Activated naive CD4-positive, alpha-beta T cell treated with anti-CD3 and anti-CD28 coated beads, Interleukin-2, amount 50 U/mL, for 72 hours (primary cell): Measurements from ENCODE around the gene MYBBP1A. TPM values are rescaled to one million over a fixed set of nuclear protein-coding genes. Genes with fewer than 3 reads are reported as not detected.
"Not testable (repeated sequence)": the region's sequence is repeated elsewhere in the genome, so short reads cannot be mapped to it uniquely, and the experiment has no call there.

Experiments
- ATAC-seq, 2 donors: fragments of 150-1000 bp; cut with Tn5 transposase; 2 replicates each; pipeline ENCODE4 v1.10.0; 2021; ENCODE audit warnings: mild to moderate bottlenecking in 2 of 2, moderate library complexity in 2 of 2
- DNase-seq, 2 donors: peaks; one replicate each; pipeline ENCODE4 v3.0.0; 2021 to 2022; ENCODE audit warnings: low spot score in 2 of 2
- H3K27ac Mint-ChIP-seq, 2 donors: one replicate each; pipeline ENCODE4 v1.8.0; 2022; ENCODE audit warnings: mild to moderate bottlenecking in 2 of 2, mixed read lengths in 2 of 2
- H3K36me3 Mint-ChIP-seq, 2 donors: one replicate each; pipeline ENCODE4 v1.8.0; 2022; ENCODE audit warnings: mixed read lengths in 2 of 2
- H3K9me3 Mint-ChIP-seq, 2 donors: one replicate each; pipeline ENCODE4 v1.8.0; 2022; ENCODE audit warnings: mixed read lengths in 2 of 2
- total RNA-seq, 2 donors: library from RNA; stranded (reverse); gene quantifications; one replicate each; pipeline ENCODE4 v1.2.3, GENCODE V29; 2022

Gene MYBBP1A
- total RNA-seq, 2 donors from 2014 or later = 62.3 to 71.3 TPM

GRCh38 chr17:4580291-4580690, 25.1 kb upstream of the MYBBP1A start:
- ATAC-seq (peak in 1 of 2 donors; percentile 38), DNase-seq (no peak)
- Mint-ChIP-seq H3K27ac (no peak overlapping the region), H3K9me3 (no peaks in the 10 kb centered on the region), H3K36me3 (no peaks in the 10 kb centered on the region)

- DNase-seq (no peak), ATAC-seq (no peak)
- Mint-ChIP-seq H3K9me3 (no peaks in the 10 kb centered on the region), H3K27ac (no peak overlapping the region), H3K36me3 (no peaks in the 10 kb centered on the region)
Observed at GRCh38 chr17:4579678-4580077, 24.5 kb upstream of the MYBBP1A start.

GRCh38 chr17:4578349-4578748, 23.2 kb upstream of the MYBBP1A start:
- not testable (repeated sequence) for H3K27ac Mint-ChIP-seq, H3K9me3 Mint-ChIP-seq, DNase-seq, ATAC-seq, H3K36me3 Mint-ChIP-seq

GRCh38 chr17:4577386-4577993, 22.3 kb upstream of the MYBBP1A start:
- Mint-ChIP-seq H3K9me3 (no peaks in the 10 kb centered on the region), H3K36me3 (no peaks in the 10 kb centered on the region), H3K27ac (no peak overlapping the region)
- no peak for ATAC-seq
- DNase-seq = no peak

GRCh38 chr17:4576729-4577322, 21.6 kb upstream of the MYBBP1A start:
- Mint-ChIP-seq H3K36me3 (no peaks in the 10 kb centered on the region), H3K27ac (no peak overlapping the region), H3K9me3 (no peaks in the 10 kb centered on the region)
- DNase-seq = no peak
- no peak for ATAC-seq

- H3K36me3 Mint-ChIP-seq = no peaks in the 10 kb centered on the region
- no peak for DNase-seq
- H3K27ac Mint-ChIP-seq = peak overlapping the region in 1 of 2 donors; percentile 19
- no peaks in the 10 kb centered on the region for H3K9me3 Mint-ChIP-seq
- ATAC-seq = no peak
Observed at GRCh38 chr17:4576161-4576558, 21.0 kb upstream of the MYBBP1A start.

GRCh38 chr17:4574448-4575045, 19.4 kb upstream of the MYBBP1A start:
- no peak for ATAC-seq
- Mint-ChIP-seq H3K36me3 (no peaks in the 10 kb centered on the region), H3K27ac (no peak overlapping the region), H3K9me3 (no peaks in the 10 kb centered on the region)
- DNase-seq = no peak

GRCh38 chr17:4573669-4574068, 18.5 kb upstream of the MYBBP1A start:
- Mint-ChIP-seq H3K9me3 (no peaks in the 10 kb centered on the region), H3K36me3 (no peaks in the 10 kb centered on the region), H3K27ac (peak overlapping the region in 1 of 2 donors; percentile 20)
- ATAC-seq = peak; percentile 95 to 100
- peak; percentile 57 to 83 for DNase-seq

- no peak for DNase-seq
- H3K27ac Mint-ChIP-seq = peak overlapping the region; percentile 20 to 65
- no peaks in the 10 kb centered on the region for H3K36me3 Mint-ChIP-seq
- no peak for ATAC-seq
- H3K9me3 Mint-ChIP-seq = no peaks in the 10 kb centered on the region
Observed at GRCh38 chr17:4573115-4573514, 17.9 kb upstream of the MYBBP1A start.

- H3K36me3 Mint-ChIP-seq = no peaks in the 10 kb centered on the region
- no peak for DNase-seq
- no peaks in the 10 kb centered on the region for H3K9me3 Mint-ChIP-seq
- no peak for ATAC-seq
- H3K27ac Mint-ChIP-seq = no peak overlapping the region
Observed at GRCh38 chr17:4572131-4572530, 16.9 kb upstream of the MYBBP1A start.

GRCh38 chr17:4569591-4569990, 14.4 kb upstream of the MYBBP1A start:
- no peaks in the 10 kb centered on the region for H3K36me3 Mint-ChIP-seq
- H3K9me3 Mint-ChIP-seq = no peaks in the 10 kb centered on the region
- DNase-seq (no peak), ATAC-seq (no peak)
- H3K27ac Mint-ChIP-seq = no peak overlapping the region

- Mint-ChIP-seq H3K36me3 (no peaks in the 10 kb centered on the region), H3K9me3 (no peaks in the 10 kb centered on the region), H3K27ac (no peak overlapping the region)
- DNase-seq (peak in 1 of 2 donors; percentile 68), ATAC-seq (peak; percentile 27 to 39)
Observed at GRCh38 chr17:4566785-4567184, 11.6 kb upstream of the MYBBP1A start.

- DNase-seq = peak in 1 of 2 donors; percentile 58
- Mint-ChIP-seq H3K9me3 (no peaks in the 10 kb centered on the region), H3K27ac (no peak overlapping the region), H3K36me3 (no peaks in the 10 kb centered on the region)
- peak; percentile 54 to 56 for ATAC-seq
Observed at GRCh38 chr17:4565209-4566141, 10.3 kb upstream of the MYBBP1A start.

- Mint-ChIP-seq H3K27ac (peak overlapping the region; percentile 81 to 88), H3K36me3 (no peaks in the 10 kb centered on the region), H3K9me3 (no peaks in the 10 kb centered on the region)
- DNase-seq (no peak), ATAC-seq (peak in 1 of 2 donors; percentile 20)
Observed at GRCh38 chr17:4562015-4562969, 7.1 kb upstream of the MYBBP1A start.

- peak overlapping the region in 1 of 2 donors; percentile 55 for H3K27ac Mint-ChIP-seq
- DNase-seq (no peak), ATAC-seq (no peak)
- H3K36me3 Mint-ChIP-seq = no peaks in the 10 kb centered on the region
- no peaks in the 10 kb centered on the region for H3K9me3 Mint-ChIP-seq
Observed at GRCh38 chr17:4560837-4561256, 5.7 kb upstream of the MYBBP1A start.

- peak within 1 kb of the TSS; percentile 55 to 88 for H3K27ac Mint-ChIP-seq
- no peak for ATAC-seq
Observed at GRCh38 chr17:4560421-4560820, 5.2 kb upstream of the MYBBP1A start, which contains the start of gene GGT6. GGT6 (minus strand) TSS chr17:4560577; CDS start chr17:4560521, 56 bp downstream.

More at GRCh38 chr17:4560421-4560820, 5.2 kb upstream of the MYBBP1A start, which contains the start of gene GGT6:
- H3K9me3 Mint-ChIP-seq = no peaks in the 10 kb centered on the region
- H3K36me3 Mint-ChIP-seq = peaks cover 2 to 3% of the 10 kb centered on the region in 2 donors
- DNase-seq = no peak
